ENCODE results near the gene FAM210B.
"Not testable (repeated sequence)": the region's sequence is repeated elsewhere in the genome, so short reads cannot be mapped to it uniquely, and the experiment has no call there.

Gene FAM210B

GRCh38 chr20:56405356-56405755 is 46.6 kb downstream of the FAM210B start:
- H3K9me3 ChIP-seq (ENCODE audit: control insufficient read depth, low read length); H3K27ac ChIP-seq (ENCODE audit: insufficient read depth, low read depth, low read length, poor library complexity, severe bottlenecking); H3K4me3 ChIP-seq (ENCODE audit: insufficient read depth, low read depth, low read length); H3K27me3 ChIP-seq (ENCODE audit: control insufficient read depth, insufficient read depth, low read length, poor library complexity, severe bottlenecking); H3K4me1 ChIP-seq (ENCODE audit: control insufficient read depth, insufficient read depth, low read length): not testable (repeated sequence)
- 95 to 96% methylated on average over 12 of the region's 12 CpGs for WGBS, 2 experiments
- H3K36me3 ChIP-seq (ENCODE audit: control insufficient read depth, insufficient read depth, low read length) = peaks cover 61% of the 10 kb centered on the region

- Histone ChIP-seq H3K9me3 (ENCODE audit: control insufficient read depth, low read length) (no peaks in the 10 kb centered on the region), H3K27ac (ENCODE audit: insufficient read depth, low read depth, low read length, poor library complexity, severe bottlenecking) (no peak overlapping the region), H3K4me3 (ENCODE audit: insufficient read depth, low read depth, low read length) (no peak overlapping the region), H3K36me3 (ENCODE audit: control insufficient read depth, insufficient read depth, low read length) (peaks cover 55% of the 10 kb centered on the region), H3K27me3 (ENCODE audit: control insufficient read depth, insufficient read depth, low read length, poor library complexity, severe bottlenecking) (no peaks in the 10 kb centered on the region), H3K4me1 (ENCODE audit: control insufficient read depth, insufficient read depth, low read length) (no peaks in the 10 kb centered on the region)
- WGBS, 2 experiments = 93 to 99% methylated on average over 3 of the region's 3 CpGs
Measured at GRCh38 chr20:56406910-56407309, 48.1 kb downstream of the FAM210B start.

DNA sequence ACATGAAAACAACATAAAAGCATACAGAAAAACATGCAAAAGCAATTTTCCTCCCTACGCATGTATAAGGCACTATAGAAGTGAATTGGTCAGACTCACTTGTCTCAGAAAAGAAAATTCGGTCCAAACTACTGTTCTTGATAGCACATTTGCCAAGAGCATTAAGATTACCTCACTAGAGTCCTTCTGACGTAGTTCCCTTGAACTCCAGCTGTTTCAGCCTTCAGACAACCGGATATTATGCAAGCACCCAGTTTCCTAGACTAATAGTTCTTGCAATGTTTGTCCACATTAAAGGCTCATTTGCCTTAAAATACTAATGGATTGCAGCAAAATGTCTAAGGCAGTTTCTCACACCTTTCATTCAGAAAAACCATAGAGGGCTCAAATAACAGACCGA is 50.7 kb downstream of the FAM210B start:
- Histone ChIP-seq H3K27ac (ENCODE audit: insufficient read depth, low read depth, low read length, poor library complexity, severe bottlenecking) (no peak overlapping the region), H3K36me3 (ENCODE audit: control insufficient read depth, insufficient read depth, low read length) (peaks cover 30% of the 10 kb centered on the region), H3K4me1 (ENCODE audit: control insufficient read depth, insufficient read depth, low read length) (no peaks in the 10 kb centered on the region), H3K4me3 (ENCODE audit: insufficient read depth, low read depth, low read length) (no peak overlapping the region), H3K27me3 (ENCODE audit: control insufficient read depth, insufficient read depth, low read length, poor library complexity, severe bottlenecking) (no peaks in the 10 kb centered on the region), H3K9me3 (ENCODE audit: control insufficient read depth, low read length) (no peaks in the 10 kb centered on the region)
- 91 to 94% methylated on average over 4 to 5 of the region's 5 CpGs for WGBS, 2 experiments

DNA sequence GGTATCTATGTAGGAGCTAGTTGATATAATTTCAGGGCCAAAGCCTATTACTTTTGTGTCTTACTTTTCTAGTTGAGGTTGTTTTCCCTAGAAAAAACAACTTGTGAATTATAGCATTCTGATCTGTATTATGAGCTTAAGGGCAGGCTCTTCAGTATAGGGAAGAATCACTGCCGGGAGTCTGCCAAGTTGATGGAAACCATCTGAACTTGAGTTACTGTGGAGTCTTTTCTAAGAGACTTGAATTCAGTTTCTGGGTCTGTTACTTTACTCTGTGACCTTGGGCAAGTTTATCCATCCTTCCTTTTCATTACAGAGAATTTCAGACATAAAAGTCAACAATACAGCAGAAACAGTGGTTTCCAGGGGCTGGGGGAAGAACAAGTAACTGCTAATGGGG is 51.2 kb downstream of the FAM210B start:
- Histone ChIP-seq H3K27me3 (ENCODE audit: control insufficient read depth, insufficient read depth, low read length, poor library complexity, severe bottlenecking) (no peaks in the 10 kb centered on the region), H3K27ac (ENCODE audit: insufficient read depth, low read depth, low read length, poor library complexity, severe bottlenecking) (no peak overlapping the region), H3K36me3 (ENCODE audit: control insufficient read depth, insufficient read depth, low read length) (peaks cover 28% of the 10 kb centered on the region), H3K9me3 (ENCODE audit: control insufficient read depth, low read length) (no peaks in the 10 kb centered on the region), H3K4me3 (ENCODE audit: insufficient read depth, low read depth, low read length) (no peak overlapping the region), H3K4me1 (ENCODE audit: control insufficient read depth, insufficient read depth, low read length) (no peaks in the 10 kb centered on the region)
- 93 to 96% methylated on average over 1 of the region's 1 CpG for WGBS, 2 experiments

- H3K4me1 ChIP-seq (ENCODE audit: control insufficient read depth, insufficient read depth, low read length); H3K4me3 ChIP-seq (ENCODE audit: insufficient read depth, low read depth, low read length); H3K27ac ChIP-seq (ENCODE audit: insufficient read depth, low read depth, low read length, poor library complexity, severe bottlenecking); H3K9me3 ChIP-seq (ENCODE audit: control insufficient read depth, low read length); H3K27me3 ChIP-seq (ENCODE audit: control insufficient read depth, insufficient read depth, low read length, poor library complexity, severe bottlenecking): not testable (repeated sequence)
- H3K36me3 ChIP-seq (ENCODE audit: control insufficient read depth, insufficient read depth, low read length) = peaks cover 14% of the 10 kb centered on the region
- 94 to 97% methylated on average over 7 of the region's 7 CpGs for WGBS, 2 experiments
Measured at GRCh38 chr20:56411287-56411686, 52.5 kb downstream of the FAM210B start.

- no peaks in the 10 kb centered on the region for H3K9me3 ChIP-seq (ENCODE audit: control insufficient read depth, low read length)
- peaks cover 8% of the 10 kb centered on the region for H3K36me3 ChIP-seq (ENCODE audit: control insufficient read depth, insufficient read depth, low read length)
- H3K27me3 ChIP-seq (ENCODE audit: control insufficient read depth, insufficient read depth, low read length, poor library complexity, severe bottlenecking) = no peaks in the 10 kb centered on the region
- H3K4me3 ChIP-seq (ENCODE audit: insufficient read depth, low read depth, low read length) = no peak within 1 kb of the TSS
- 93% methylated on average over 10 of the region's 10 CpGs for WGBS, 2 experiments
- H3K27ac ChIP-seq (ENCODE audit: insufficient read depth, low read depth, low read length, poor library complexity, severe bottlenecking) = no peak within 1 kb of the TSS
- no peaks in the 10 kb centered on the region for H3K4me1 ChIP-seq (ENCODE audit: control insufficient read depth, insufficient read depth, low read length)
Measured at GRCh38 chr20:56411759-56412472, 53.1 kb downstream of the FAM210B start, which contains the start of gene CASS4. CASS4 (plus strand) TSS chr20:56412260; CDS start chr20:56412459, 199 bp downstream.

DNA sequence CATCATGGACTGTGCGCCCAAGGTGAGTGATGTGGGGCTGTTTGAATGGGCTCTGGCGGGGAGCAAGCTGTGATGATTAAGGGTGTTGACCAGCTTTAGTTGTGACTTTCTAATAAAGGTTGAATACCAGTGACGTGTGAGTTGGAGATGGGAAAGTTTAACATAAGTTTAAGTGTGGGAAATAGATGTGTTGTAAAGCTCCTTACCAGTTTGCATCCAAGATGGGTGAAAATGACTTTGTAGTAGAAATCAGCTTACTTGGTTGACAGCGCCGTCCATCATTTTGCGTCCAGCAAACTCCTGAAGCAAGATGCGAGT is 53.7 kb downstream of the FAM210B start:
- Histone ChIP-seq H3K9me3 (ENCODE audit: control insufficient read depth, low read length) (no peaks in the 10 kb centered on the region), H3K27me3 (ENCODE audit: control insufficient read depth, insufficient read depth, low read length, poor library complexity, severe bottlenecking) (no peaks in the 10 kb centered on the region), H3K36me3 (ENCODE audit: control insufficient read depth, insufficient read depth, low read length) (peaks cover 3% of the 10 kb centered on the region), H3K4me1 (ENCODE audit: control insufficient read depth, insufficient read depth, low read length) (no peaks in the 10 kb centered on the region), H3K4me3 (ENCODE audit: insufficient read depth, low read depth, low read length) (no peak overlapping the region), H3K27ac (ENCODE audit: insufficient read depth, low read depth, low read length, poor library complexity, severe bottlenecking) (no peak overlapping the region)
- WGBS, 2 experiments = 96% methylated on average over 7 of the region's 7 CpGs

GRCh38 chr20:56412949-56413348 is 54.2 kb downstream of the FAM210B start:
- 88 to 96% methylated on average over 2 to 3 of the region's 3 CpGs for WGBS, 2 experiments
- Histone ChIP-seq H3K36me3 (ENCODE audit: control insufficient read depth, insufficient read depth, low read length) (no peaks in the 10 kb centered on the region), H3K27me3 (ENCODE audit: control insufficient read depth, insufficient read depth, low read length, poor library complexity, severe bottlenecking) (no peaks in the 10 kb centered on the region), H3K9me3 (ENCODE audit: control insufficient read depth, low read length) (no peaks in the 10 kb centered on the region), H3K27ac (ENCODE audit: insufficient read depth, low read depth, low read length, poor library complexity, severe bottlenecking) (no peak overlapping the region), H3K4me1 (ENCODE audit: control insufficient read depth, insufficient read depth, low read length) (no peaks in the 10 kb centered on the region), H3K4me3 (ENCODE audit: insufficient read depth, low read depth, low read length) (no peak overlapping the region)

GRCh38 chr20:56414842-56415765 is 56.3 kb downstream of the FAM210B start:
- H3K4me3 ChIP-seq (ENCODE audit: insufficient read depth, low read depth, low read length) = no peak overlapping the region
- no peaks in the 10 kb centered on the region for H3K4me1 ChIP-seq (ENCODE audit: control insufficient read depth, insufficient read depth, low read length)
- H3K27ac ChIP-seq (ENCODE audit: insufficient read depth, low read depth, low read length, poor library complexity, severe bottlenecking) = no peak overlapping the region
- H3K27me3 ChIP-seq (ENCODE audit: control insufficient read depth, insufficient read depth, low read length, poor library complexity, severe bottlenecking) = no peaks in the 10 kb centered on the region
- WGBS, 2 experiments = 94 to 95% methylated on average over 12 of the region's 12 CpGs
- H3K36me3 ChIP-seq (ENCODE audit: control insufficient read depth, insufficient read depth, low read length) = no peaks in the 10 kb centered on the region
- H3K9me3 ChIP-seq (ENCODE audit: control insufficient read depth, low read length) = no peaks in the 10 kb centered on the region

- Histone ChIP-seq H3K4me3 (ENCODE audit: insufficient read depth, low read depth, low read length) (no peak overlapping the region), H3K4me1 (ENCODE audit: control insufficient read depth, insufficient read depth, low read length) (no peaks in the 10 kb centered on the region), H3K36me3 (ENCODE audit: control insufficient read depth, insufficient read depth, low read length) (no peaks in the 10 kb centered on the region), H3K9me3 (ENCODE audit: control insufficient read depth, low read length) (no peaks in the 10 kb centered on the region), H3K27ac (ENCODE audit: insufficient read depth, low read depth, low read length, poor library complexity, severe bottlenecking) (no peak overlapping the region), H3K27me3 (ENCODE audit: control insufficient read depth, insufficient read depth, low read length, poor library complexity, severe bottlenecking) (no peaks in the 10 kb centered on the region)
- 87 to 88% methylated on average over 7 of the region's 7 CpGs for WGBS, 2 experiments
Measured at GRCh38 chr20:56417402-56417801, 58.6 kb downstream of the FAM210B start.

Measured in ectodermal cell (in vitro differentiated cells).